PC-3 (cell line): ENCODE data around the gene ANGPT4.

Source experiments
- EZH2phosphoT487 ChIP-seq: fragments of 300-600 bp; sonication (generic); IDR thresholded peaks from 2 replicates; pipeline ENCODE4 v1.6.1; 2018; ENCODE audit warnings: mild to moderate bottlenecking, antibody characterized with exemption, low read length, borderline replicate concordance
- TF ChIP-seq, protein P1 (sequence below): fragments of 300-600 bp; sonication (generic); conservative IDR thresholded peaks from 2 replicates; pipeline ENCODE4 v1.5.1; 2017; ENCODE audit warnings: antibody characterized with exemption, low read depth, mild to moderate bottlenecking, low read length

DNA sequence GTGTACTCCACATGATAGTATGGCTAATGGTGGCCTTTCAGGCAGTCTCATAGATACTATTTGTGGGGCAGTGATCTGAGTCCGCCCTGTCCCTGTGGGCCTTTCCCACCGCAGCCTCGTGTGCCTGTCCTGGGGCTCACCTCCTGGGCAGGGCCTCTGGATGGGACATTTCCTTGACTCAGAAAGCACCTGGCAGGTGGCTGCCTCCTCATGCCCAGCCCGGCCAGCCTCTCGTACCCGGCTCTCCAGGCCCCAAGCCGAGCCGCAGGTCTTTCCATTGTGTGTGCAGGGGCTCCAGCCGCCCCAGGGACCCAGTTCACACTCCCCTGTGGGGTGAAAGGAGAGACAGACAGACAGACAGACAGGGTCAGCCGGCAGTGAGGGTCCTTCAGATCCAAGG, 47.7 kb upstream of the ANGPT4 start:
- TF ChIP-seq, protein P1, sequence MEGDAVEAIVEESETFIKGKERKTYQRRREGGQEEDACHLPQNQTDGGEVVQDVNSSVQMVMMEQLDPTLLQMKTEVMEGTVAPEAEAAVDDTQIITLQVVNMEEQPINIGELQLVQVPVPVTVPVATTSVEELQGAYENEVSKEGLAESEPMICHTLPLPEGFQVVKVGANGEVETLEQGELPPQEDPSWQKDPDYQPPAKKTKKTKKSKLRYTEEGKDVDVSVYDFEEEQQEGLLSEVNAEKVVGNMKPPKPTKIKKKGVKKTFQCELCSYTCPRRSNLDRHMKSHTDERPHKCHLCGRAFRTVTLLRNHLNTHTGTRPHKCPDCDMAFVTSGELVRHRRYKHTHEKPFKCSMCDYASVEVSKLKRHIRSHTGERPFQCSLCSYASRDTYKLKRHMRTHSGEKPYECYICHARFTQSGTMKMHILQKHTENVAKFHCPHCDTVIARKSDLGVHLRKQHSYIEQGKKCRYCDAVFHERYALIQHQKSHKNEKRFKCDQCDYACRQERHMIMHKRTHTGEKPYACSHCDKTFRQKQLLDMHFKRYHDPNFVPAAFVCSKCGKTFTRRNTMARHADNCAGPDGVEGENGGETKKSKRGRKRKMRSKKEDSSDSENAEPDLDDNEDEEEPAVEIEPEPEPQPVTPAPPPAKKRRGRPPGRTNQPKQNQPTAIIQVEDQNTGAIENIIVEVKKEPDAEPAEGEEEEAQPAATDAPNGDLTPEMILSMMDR = no peak
- no peak for TF ChIP-seq EZH2phosphoT487
